ENCODE measurements around the gene NISCH. TPM values are rescaled to one million over a fixed set of nuclear protein-coding genes. Genes with fewer than 3 reads are reported as not detected.
A peak's percentile ranks its signal among the peaks of the same experiment; 100 is the strongest.

The NISCH gene
- total RNA-seq, 1 experiment from 2014 or later, result 104 TPM

- Histone ChIP-seq H4K8ac (replicated peaks; ENCODE audit: insufficient read length, low read depth, low read length) (no peak overlapping the region), H3T11ph (ENCODE audit: low read length) (no peak overlapping the region), H2BK20ac (ENCODE audit: low read depth, low read length, poor library complexity, severe bottlenecking) (no peak overlapping the region), H3K4ac (ENCODE audit: low read depth, low read length) (no peak overlapping the region), H3K56ac (ENCODE audit: insufficient read length, low read depth, low read length) (no peak overlapping the region), H2AFZ (ENCODE audit: low read length) (no peak overlapping the region), H3K9ac (ENCODE audit: extremely low read depth, insufficient read length, low read length) (no peak overlapping the region), H4K20me1 (ENCODE audit: control insufficient read depth, insufficient read depth, insufficient read length) (peaks cover 6% of the 10 kb centered on the region), H3K18ac (ENCODE audit: insufficient read length, low read depth, low read length) (no peak overlapping the region), H2BK12ac (ENCODE audit: insufficient read length, low read depth, low read length) (no peak overlapping the region), H3K23ac (ENCODE audit: insufficient read length, low read depth, low read length) (no peak overlapping the region), H3K23me2 (ENCODE audit: insufficient read length, low read depth, low read length, poor library complexity, severe bottlenecking) (no peaks in the 10 kb centered on the region), H3K27me3 (ENCODE audit: insufficient read depth, low read length) (no peaks in the 10 kb centered on the region), H2BK5ac (ENCODE audit: insufficient read length, low read length) (no peak overlapping the region), H4K91ac (ENCODE audit: insufficient read length, low read depth, low read length) (no peak overlapping the region), H3K79me1 (ENCODE audit: insufficient read depth, low read depth, low read length, poor library complexity, severe bottlenecking) (no peaks in the 10 kb centered on the region), H2BK15ac (ENCODE audit: low read depth, low read length) (no peak overlapping the region), H2BK120ac (ENCODE audit: low read depth, low read length, poor library complexity, severe bottlenecking) (no peak overlapping the region), H3K79me2 (ENCODE audit: insufficient read depth, low read length) (no peaks in the 10 kb centered on the region), H3K9me3 (ENCODE audit: control insufficient read depth, low read depth, low read length) (no peaks in the 10 kb centered on the region), H3K27ac (ENCODE audit: insufficient read length, low read depth, low read length) (no peak overlapping the region), H2AK5ac (ENCODE audit: insufficient read length, low read length) (no peak overlapping the region), H3K14ac (ENCODE audit: insufficient read depth, low read length) (no peak overlapping the region), H3K4me2 (ENCODE audit: insufficient read depth, insufficient read length, low read length) (no peak overlapping the region), H4K5ac (ENCODE audit: insufficient read length, low read depth, low read length) (no peak overlapping the region), H3K4me1 (ENCODE audit: insufficient read depth, low read length) (no peaks in the 10 kb centered on the region)
- H3K36me3 Mint-ChIP-seq (ENCODE audit: insufficient read depth in 1 of 3, low read depth in 3 of 3), result no peaks in the 10 kb centered on the region
- no peak overlapping the region for H3K4me3 Mint-ChIP-seq
- TF ChIP-seq CTCF (conservative IDR thresholded peaks at IDR 0.05), result no peak
- H3K9me3 Mint-ChIP-seq, result no peaks in the 10 kb centered on the region; a peak in 1 of 5 replicates
- peak overlapping the region; percentile 83 to 91 (median 84); a peak in 3 of 7 replicates for H3K27ac Mint-ChIP-seq
- peaks cover 7 to 9% of the 10 kb centered on the region in 2 experiments for H3K4me1 Mint-ChIP-seq
- no CpG with 5 or more reads among the region's 6 CpGs for WGBS (ENCODE audit: extremely low coverage, insufficient read length, low lambda C conversion rate)
- no peak for DNase-seq
- peaks cover 4% of the 10 kb centered on the region for H3K27me3 Mint-ChIP-seq (ENCODE audit: low read depth)
These were observed 59.8 kb downstream of the NISCH start for GRCh38 chr3:52515192-52515591.

Measured in H9 (cell line).